H9 (cell line): ENCODE measurements around the gene ATP1A2. TPM values are rescaled to one million over a fixed set of nuclear protein-coding genes. Genes with fewer than 3 reads are reported as not detected.

Experiments
- DNase-seq: peaks from one replicate; pipeline ENCODE4 v3.0.0-alpha.2; 2017
- H2AFZ ChIP-seq: one replicate; pipeline ENCODE4 v1.6.1; 2013; ENCODE audit warnings: mild to moderate bottlenecking, low read length, control low read depth, moderate library complexity
- H2AK5ac ChIP-seq: 2 replicates; pipeline ENCODE4 v1.6.1; 2013; ENCODE audit warnings: low read length, control low read depth, mixed read lengths; ENCODE audit not compliant: insufficient read length
- H2BK120ac ChIP-seq: one replicate; pipeline ENCODE4 v1.6.1; 2013; ENCODE audit warnings: low read depth, mild to moderate bottlenecking, low read length, control low read depth, inconsistent platforms; ENCODE audit not compliant: poor library complexity, severe bottlenecking
- H2BK12ac ChIP-seq: 2 replicates; pipeline ENCODE4 v1.6.1; 2013; ENCODE audit warnings: low read length, control low read depth, mixed read lengths, low read depth; ENCODE audit not compliant: insufficient read length
- H2BK15ac ChIP-seq: 2 replicates; pipeline ENCODE4 v1.6.1; 2013; ENCODE audit warnings: low read depth, low read length, control low read depth
- H2BK20ac ChIP-seq: one replicate; pipeline ENCODE4 v1.6.1; 2013; ENCODE audit warnings: low read depth, mild to moderate bottlenecking, low read length, control low read depth, inconsistent platforms; ENCODE audit not compliant: poor library complexity, severe bottlenecking
- H2BK5ac ChIP-seq: 2 replicates; pipeline ENCODE4 v1.6.1; 2013; ENCODE audit warnings: low read length, control low read depth, mixed read lengths; ENCODE audit not compliant: insufficient read length
- H3K14ac ChIP-seq: 2 replicates; pipeline ENCODE4 v1.6.1; 2013; ENCODE audit warnings: low read length, control low read depth; ENCODE audit not compliant: insufficient read depth
- H3K18ac ChIP-seq: 2 replicates; pipeline ENCODE4 v1.6.1; 2013; ENCODE audit warnings: low read depth, mild to moderate bottlenecking, mixed read lengths, low read length, control low read depth; ENCODE audit not compliant: insufficient read length
- H3K23ac ChIP-seq: 2 replicates; pipeline ENCODE4 v1.6.1; 2013; ENCODE audit warnings: low read length, control low read depth, mixed read lengths, low read depth; ENCODE audit not compliant: insufficient read length
- H3K23me2 ChIP-seq: 2 replicates; pipeline ENCODE4 v1.6.1; 2013; ENCODE audit warnings: low read depth, mild to moderate bottlenecking, mixed read lengths, low read length, control low read depth; ENCODE audit not compliant: insufficient read length, poor library complexity, severe bottlenecking
- H3K27ac ChIP-seq: 2 replicates; pipeline ENCODE4 v1.5.1; 2013; ENCODE audit warnings: low read length, control low read depth, mixed read lengths, low read depth; ENCODE audit not compliant: insufficient read length
- H3K27me3 ChIP-seq: 2 replicates; pipeline ENCODE4 v1.6.1; 2013; ENCODE audit warnings: low read length, control low read depth, inconsistent platforms; ENCODE audit not compliant: insufficient read depth
- H3K4ac ChIP-seq: 2 replicates; pipeline ENCODE4 v1.6.1; 2013; ENCODE audit warnings: low read depth, mild to moderate bottlenecking, control low read depth, inconsistent platforms, low read length, moderate library complexity
- H3K4me1 ChIP-seq: 2 replicates; pipeline ENCODE4 v1.6.1; 2013; ENCODE audit warnings: low read length, control low read depth, inconsistent platforms; ENCODE audit not compliant: insufficient read depth
- H3K4me2 ChIP-seq: 2 replicates; pipeline ENCODE4 v1.6.1; 2013; ENCODE audit warnings: low read length, control low read depth, mixed read lengths; ENCODE audit not compliant: insufficient read length, insufficient read depth
- H3K56ac ChIP-seq: 2 replicates; pipeline ENCODE4 v1.6.1; 2013; ENCODE audit warnings: low read depth, mild to moderate bottlenecking, mixed read lengths, low read length, control low read depth; ENCODE audit not compliant: insufficient read length
- H3K79me1 ChIP-seq: 2 replicates; pipeline ENCODE4 v1.6.1; 2013; ENCODE audit warnings: low read depth, mild to moderate bottlenecking, moderate library complexity, low read length, control low read depth, inconsistent platforms; ENCODE audit not compliant: insufficient read depth, poor library complexity, severe bottlenecking
- H3K79me2 ChIP-seq: 2 replicates; pipeline ENCODE4 v1.6.1; 2013; ENCODE audit warnings: low read length, control low read depth, inconsistent platforms; ENCODE audit not compliant: insufficient read depth
- H3K9ac ChIP-seq: 2 replicates; pipeline ENCODE4 v1.6.1; 2013; ENCODE audit warnings: low read length, control low read depth, mixed read lengths; ENCODE audit not compliant: insufficient read length; ENCODE audit errors: extremely low read depth
- H3K9me3 ChIP-seq: one replicate; pipeline ENCODE4 v1.6.1; 2013; ENCODE audit warnings: low read depth, low read length, inconsistent platforms; ENCODE audit not compliant: control insufficient read depth
- H3T11ph ChIP-seq: one replicate; pipeline ENCODE4 v1.6.1; 2013; ENCODE audit warnings: mild to moderate bottlenecking, low read length, control low read depth, inconsistent platforms
- H4K20me1 ChIP-seq: one replicate; pipeline ENCODE4 v1.6.1; 2013; ENCODE audit not compliant: control insufficient read depth, insufficient read length, insufficient read depth
- H4K5ac ChIP-seq: 2 replicates; pipeline ENCODE4 v1.6.1; 2013; ENCODE audit warnings: low read depth, mild to moderate bottlenecking, mixed read lengths, low read length, control low read depth; ENCODE audit not compliant: insufficient read length
- H4K8ac ChIP-seq: replicated peaks from 2 replicates; pipeline ENCODE4 v1.6.1; 2013; ENCODE audit warnings: low read length, control low read depth, mixed read lengths, low read depth; ENCODE audit not compliant: insufficient read length
- H4K91ac ChIP-seq: 2 replicates; pipeline ENCODE4 v1.6.1; 2013; ENCODE audit warnings: low read depth, mild to moderate bottlenecking, moderate library complexity, mixed read lengths, low read length, control low read depth; ENCODE audit not compliant: insufficient read length
- H3K27ac Mint-ChIP-seq, 3 experiments: 2 replicates in 2 of 3; 3 replicates in 1 of 3; pipeline ENCODE4 v1.8.0; 2020 to 2021; ENCODE audit warnings: mixed read lengths in 3 of 3, mild to moderate bottlenecking in 1 of 3, moderate library complexity in 1 of 3
- H3K27me3 Mint-ChIP-seq: 2 replicates; pipeline ENCODE4 v1.8.0; 2021; ENCODE audit warnings: low read depth, mild to moderate bottlenecking, moderate library complexity, mixed read lengths
- H3K36me3 Mint-ChIP-seq, 3 experiments: 2 replicates in 2 of 3; 3 replicates in 1 of 3; pipeline ENCODE4 v1.8.0; 2020 to 2021; ENCODE audit warnings: low read depth in 3 of 3, mixed read lengths in 3 of 3; ENCODE audit not compliant: insufficient read depth in 1 of 3
- H3K4me1 Mint-ChIP-seq, 2 experiments: 2 replicates each; pipeline ENCODE4 v1.8.0; 2020; ENCODE audit warnings: mixed read lengths in 2 of 2
- H3K4me3 Mint-ChIP-seq, 2 experiments: 2 replicates in 1 of 2; 3 replicates in 1 of 2; pipeline ENCODE4 v1.8.0; 2020 to 2021; ENCODE audit warnings: mild to moderate bottlenecking in 2 of 2, mixed read lengths in 2 of 2, moderate library complexity in 1 of 2
- H3K9me3 Mint-ChIP-seq, 2 experiments: 2 replicates in 1 of 2; 3 replicates in 1 of 2; pipeline ENCODE4 v1.8.0; 2020; ENCODE audit warnings: mild to moderate bottlenecking in 2 of 2, mixed read lengths in 2 of 2, moderate library complexity in 1 of 2
- CTCF ChIP-seq: fragments of 200-600 bp; sonication (generic); conservative IDR thresholded peaks from 3 replicates; pipeline ENCODE4 v1.8.0; 2021; ENCODE audit warnings: antibody characterized with exemption, mild to moderate bottlenecking
- WGBS: extraction: QIAGEN DNeasy Blood & Tissue Kit; methylation state at CpG from one replicate; pipeline ENCODE4 v1.1.7; 2013; ENCODE audit warnings: missing lambda C conversion rate, low lambda C conversion rate, mixed read lengths; ENCODE audit not compliant: insufficient read length; ENCODE audit errors: extremely low coverage; 5-methylcytosine and 5-hydroxymethylcytosine counted together
- total RNA-seq: library from RNA; stranded (reverse); gene quantifications from 2 replicates; pipeline ENCODE4 v1.2.1, GENCODE V29; 2021

The ATP1A2 gene
- total RNA-seq, 1 experiment from 2014 or later = 3.0 TPM

DNA sequence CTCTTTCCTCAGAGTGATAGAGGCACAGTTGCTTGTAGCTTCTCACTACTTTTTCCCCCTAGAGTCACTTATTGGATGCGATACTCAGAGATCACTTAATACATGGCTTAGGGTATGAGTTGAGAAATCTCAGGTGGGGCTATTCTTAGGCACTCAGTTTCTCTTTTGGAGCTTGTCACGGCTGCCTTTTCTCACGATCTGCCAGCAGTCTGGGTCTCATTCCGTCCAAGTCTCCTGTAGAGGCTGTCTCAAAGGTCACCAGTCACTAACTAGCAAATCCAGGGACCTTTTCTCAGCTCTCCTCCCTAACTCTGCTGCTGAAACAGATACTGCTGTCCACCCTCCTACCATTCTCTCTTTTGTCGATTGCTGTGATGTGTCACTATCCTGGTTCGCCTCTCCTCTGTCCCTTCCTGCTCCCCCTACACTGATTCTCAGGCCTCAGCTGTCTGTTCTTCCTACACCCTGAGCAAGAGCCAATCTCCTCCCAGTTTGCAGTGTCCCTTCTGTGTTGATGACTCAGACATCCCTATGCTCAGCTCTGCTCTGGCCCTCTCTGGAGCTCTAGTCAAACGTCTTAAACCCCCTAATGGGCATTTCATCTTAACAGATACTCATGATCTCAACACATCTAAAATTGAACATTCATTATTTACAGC is 12.4 kb downstream of the ATP1A2 start:
- H2BK5ac ChIP-seq = no peak overlapping the region
- no peak overlapping the region for H3K18ac ChIP-seq
- no peak overlapping the region for H4K8ac ChIP-seq
- H3K36me3 Mint-ChIP-seq = peaks cover 0 to 73% (median 72%) of the 10 kb centered on the region in 3 experiments; a peak in 5 of 7 replicates
- H3K4ac ChIP-seq = no peak overlapping the region
- no peak overlapping the region for H3K9ac ChIP-seq
- no peak overlapping the region for H2AK5ac ChIP-seq
- no peaks in the 10 kb centered on the region for H3K9me3 Mint-ChIP-seq
- peaks cover 6 to 11% of the 10 kb centered on the region in 2 experiments for H3K4me1 Mint-ChIP-seq
- no peak overlapping the region for H3T11ph ChIP-seq
- H3K27ac Mint-ChIP-seq = peak overlapping the region in 1 of 3 experiments; percentile 4; a peak in 2 of 7 replicates
- H4K20me1 ChIP-seq = no peaks in the 10 kb centered on the region
- H2BK120ac ChIP-seq = no peak overlapping the region
- H2BK20ac ChIP-seq = no peak overlapping the region
- H3K23me2 ChIP-seq = no peaks in the 10 kb centered on the region
- no peaks in the 10 kb centered on the region for H3K9me3 ChIP-seq
- no peak overlapping the region for H2AFZ ChIP-seq
- H3K14ac ChIP-seq = no peak overlapping the region
- no peaks in the 10 kb centered on the region for H3K79me1 ChIP-seq
- H3K56ac ChIP-seq = no peak overlapping the region
- TF ChIP-seq CTCF = no peak
- no peaks in the 10 kb centered on the region for H3K79me2 ChIP-seq
- no peak overlapping the region for H3K4me2 ChIP-seq
- H3K27me3 ChIP-seq = no peaks in the 10 kb centered on the region
- no peaks in the 10 kb centered on the region; the same call in 1 of the 2 replicates for H3K4me1 ChIP-seq
- no peak overlapping the region for H4K5ac ChIP-seq
- no peak overlapping the region for H2BK12ac ChIP-seq
- H3K27ac ChIP-seq = no peak overlapping the region
- H4K91ac ChIP-seq = no peak overlapping the region
- WGBS = no CpG with 5 or more reads among the region's 7 CpGs
- H3K4me3 Mint-ChIP-seq = no peak overlapping the region
- peaks cover 2% of the 10 kb centered on the region for H3K27me3 Mint-ChIP-seq
- no peak for DNase-seq
- no peak overlapping the region for H2BK15ac ChIP-seq
- no peak overlapping the region for H3K23ac ChIP-seq
